SK-N-SH treated with all-trans-retinoic acid at 6 μM for 48 hours (cell line): Measurements from ENCODE around the gene PPP2R5D.
"Not testable (repeated sequence)": the region's sequence is repeated elsewhere in the genome, so short reads cannot be mapped to it uniquely, and the experiment has no call there.

Experiments
- ATAC-seq: fragments of 200-7000 bp; cut with Tn5 transposase; 3 replicates; pipeline ENCODE4 v1.9.1; 2020; ENCODE audit warnings: mild to moderate bottlenecking, moderate library complexity
- ARNTL ChIP-seq: fragments of 450-650 bp; formaldehyde crosslinking; IDR thresholded peaks from 2 replicates; pipeline ENCODE4 v1.5.0; 2020; ENCODE audit warnings: low read depth, mild to moderate bottlenecking, moderate library complexity, borderline replicate concordance
- BACH2 ChIP-seq: fragments of 250-450 bp; sonication (Bioruptor Pico); IDR thresholded peaks from 2 replicates; pipeline ENCODE4 v1.9.0; 2021; ENCODE audit warnings: mild to moderate bottlenecking, borderline replicate concordance
- CSDC2 ChIP-seq: fragments of 250-450 bp; sonication (Bioruptor Pico); IDR thresholded peaks from 2 replicates; pipeline ENCODE4 v1.5.0; 2020; ENCODE audit warnings: mild to moderate bottlenecking, moderate library complexity
- ESRRG ChIP-seq: fragments of 250-450 bp; sonication (Bioruptor Pico); IDR thresholded peaks from 2 replicates; pipeline ENCODE4 v1.6.1; 2021; ENCODE audit warnings: mild to moderate bottlenecking
- GLIS3 ChIP-seq: fragments of 250-450 bp; sonication (Bioruptor Pico); IDR thresholded peaks from 2 replicates; pipeline ENCODE4 v1.5.0; 2020; ENCODE audit warnings: mild to moderate bottlenecking, moderate library complexity
- OSR1 ChIP-seq: fragments of 250-450 bp; sonication (Bioruptor Pico); IDR thresholded peaks from 2 replicates; pipeline ENCODE4 v1.8.0; 2022; ENCODE audit warnings: moderate library complexity, mild to moderate bottlenecking, inconsistent platforms
- PATZ1 ChIP-seq: fragments of 250-450 bp; sonication (Bioruptor Pico); IDR thresholded peaks from 2 replicates; pipeline ENCODE4 v1.8.0; 2020; ENCODE audit warnings: mild to moderate bottlenecking, moderate library complexity, borderline replicate concordance
- PPARA ChIP-seq: fragments of 250-450 bp; sonication (Bioruptor Pico); IDR thresholded peaks from 2 replicates; pipeline ENCODE4 v1.5.0; 2020; ENCODE audit warnings: mild to moderate bottlenecking, borderline replicate concordance
- RARB ChIP-seq: fragments of 250-450 bp; sonication (Bioruptor Pico); IDR thresholded peaks from 2 replicates; pipeline ENCODE4 v1.8.0; 2021; ENCODE audit warnings: mild to moderate bottlenecking, moderate library complexity
- SNAI2 ChIP-seq: fragments of 250-450 bp; sonication (Bioruptor Pico); IDR thresholded peaks from 2 replicates; pipeline ENCODE4 v1.5.0; 2020; ENCODE audit warnings: mild to moderate bottlenecking, moderate library complexity
- TCF4 ChIP-seq: fragments of 250-450 bp; sonication (Bioruptor Pico); IDR thresholded peaks from 2 replicates; pipeline ENCODE4 v1.8.0; 2021; ENCODE audit warnings: mild to moderate bottlenecking, moderate library complexity, borderline replicate concordance
- TOX ChIP-seq: fragments of 250-450 bp; sonication (Bioruptor Pico); IDR thresholded peaks from 2 replicates; pipeline ENCODE4 v1.8.0; 2021; ENCODE audit warnings: mild to moderate bottlenecking, moderate library complexity, borderline replicate concordance
- ZC3H10 ChIP-seq: fragments of 250-450 bp; sonication (Bioruptor Pico); IDR thresholded peaks from 2 replicates; pipeline ENCODE4 v1.5.1; 2021; ENCODE audit warnings: mild to moderate bottlenecking, moderate library complexity
- ZNF565 ChIP-seq: fragments of 450-650 bp; formaldehyde crosslinking; conservative IDR thresholded peaks from 2 replicates; pipeline ENCODE4 v1.5.0; 2020; ENCODE audit warnings: low read depth, mild to moderate bottlenecking, moderate library complexity
- ZNF70 ChIP-seq: fragments of 450-650 bp; formaldehyde crosslinking; IDR thresholded peaks from 2 replicates; pipeline ENCODE4 v1.5.0; 2020; ENCODE audit warnings: mild to moderate bottlenecking, moderate library complexity
- TF ChIP-seq, protein P1 (sequence below): fragments of 250-450 bp; sonication (Bioruptor Pico); IDR thresholded peaks from 2 replicates; pipeline ENCODE4 v1.5.1; 2021; ENCODE audit warnings: mild to moderate bottlenecking, moderate library complexity
- TF ChIP-seq, protein P2 (sequence below): fragments of 250-450 bp; sonication (Bioruptor Pico); IDR thresholded peaks from 2 replicates; pipeline ENCODE4 v1.5.0; 2020; ENCODE audit warnings: mild to moderate bottlenecking, moderate library complexity

PPP2R5D gene

DNA sequence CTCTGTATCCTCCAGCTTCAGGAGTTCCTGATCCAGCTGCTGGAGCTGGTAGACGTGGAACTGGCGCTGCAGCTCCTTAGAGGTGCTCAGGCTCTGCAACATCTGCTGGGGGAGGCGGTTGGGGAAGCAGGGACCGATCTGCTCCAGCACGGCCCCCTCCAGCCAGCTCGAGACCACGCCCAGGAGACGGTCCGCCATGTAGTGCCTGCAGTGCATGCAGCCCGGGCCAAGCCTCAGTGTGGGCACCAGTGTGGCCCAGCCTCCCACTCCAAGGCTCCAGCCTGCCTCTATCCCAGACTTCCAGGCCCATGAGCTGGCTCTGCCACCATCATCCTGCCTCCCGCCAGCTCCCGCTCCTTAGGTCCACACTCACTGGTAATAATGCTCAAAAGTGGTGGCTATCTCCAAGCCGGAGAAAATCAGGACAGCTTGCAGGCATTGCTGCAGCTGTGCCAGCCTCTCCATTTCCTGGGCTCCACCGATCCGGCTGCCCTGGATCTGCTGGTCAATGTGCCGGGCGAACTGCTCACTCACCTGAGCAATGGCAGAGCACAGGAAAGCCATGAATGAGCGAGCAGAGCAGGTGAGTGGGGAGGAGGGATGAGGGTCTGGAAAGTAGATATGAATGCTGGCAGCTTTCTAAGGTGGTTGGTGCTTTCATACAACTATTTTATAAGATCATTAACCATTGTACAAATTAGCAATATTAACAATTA lies 56.3 kb downstream of the PPP2R5D start:
- no peak for ATAC-seq
- TF ChIP-seq ARNTL (CRISPR knock-in tag): no peak
- no peak for TF ChIP-seq PATZ1 (CRISPR knock-in tag)
- TF ChIP-seq BACH2 (CRISPR knock-in tag): no peak
- TF ChIP-seq, protein P1, sequence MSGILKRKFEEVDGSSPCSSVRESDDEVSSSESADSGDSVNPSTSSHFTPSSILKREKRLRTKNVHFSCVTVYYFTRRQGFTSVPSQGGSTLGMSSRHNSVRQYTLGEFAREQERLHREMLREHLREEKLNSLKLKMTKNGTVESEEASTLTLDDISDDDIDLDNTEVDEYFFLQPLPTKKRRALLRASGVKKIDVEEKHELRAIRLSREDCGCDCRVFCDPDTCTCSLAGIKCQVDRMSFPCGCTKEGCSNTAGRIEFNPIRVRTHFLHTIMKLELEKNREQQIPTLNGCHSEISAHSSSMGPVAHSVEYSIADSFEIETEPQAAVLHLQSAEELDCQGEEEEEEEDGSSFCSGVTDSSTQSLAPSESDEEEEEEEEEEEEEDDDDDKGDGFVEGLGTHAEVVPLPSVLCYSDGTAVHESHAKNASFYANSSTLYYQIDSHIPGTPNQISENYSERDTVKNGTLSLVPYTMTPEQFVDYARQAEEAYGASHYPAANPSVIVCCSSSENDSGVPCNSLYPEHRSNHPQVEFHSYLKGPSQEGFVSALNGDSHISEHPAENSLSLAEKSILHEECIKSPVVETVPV (CRISPR knock-in tag): no peak
- TF ChIP-seq ZC3H10 (CRISPR knock-in tag): no peak
- TF ChIP-seq, all 23 proteins: peak for 0

DNA sequence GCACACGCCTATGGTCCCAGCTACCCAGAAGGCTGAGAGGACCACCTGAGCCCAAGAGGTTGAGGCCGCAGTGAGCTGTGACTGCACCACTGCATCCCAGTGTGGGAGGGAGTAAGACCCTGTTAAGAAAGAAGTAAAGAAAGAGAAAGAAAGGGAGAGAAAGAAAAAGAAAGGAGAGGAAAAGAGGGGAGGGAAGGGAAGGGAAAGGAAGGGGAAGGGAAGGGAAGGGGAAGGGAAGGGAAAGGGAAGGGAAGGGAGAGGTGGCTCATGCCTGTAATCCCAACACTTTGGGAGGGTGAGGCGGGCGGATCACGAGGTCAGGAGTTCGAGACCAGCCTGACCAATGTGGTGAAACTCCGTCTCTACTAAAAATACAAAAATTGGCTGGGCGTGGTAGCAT lies 57.1 kb downstream of the PPP2R5D start:
- ATAC-seq: not testable (repeated sequence)

- no peak for TF ChIP-seq PPARA (CRISPR knock-in tag)
- no peak for TF ChIP-seq TCF4 (CRISPR knock-in tag)
- TF ChIP-seq, protein P2, sequence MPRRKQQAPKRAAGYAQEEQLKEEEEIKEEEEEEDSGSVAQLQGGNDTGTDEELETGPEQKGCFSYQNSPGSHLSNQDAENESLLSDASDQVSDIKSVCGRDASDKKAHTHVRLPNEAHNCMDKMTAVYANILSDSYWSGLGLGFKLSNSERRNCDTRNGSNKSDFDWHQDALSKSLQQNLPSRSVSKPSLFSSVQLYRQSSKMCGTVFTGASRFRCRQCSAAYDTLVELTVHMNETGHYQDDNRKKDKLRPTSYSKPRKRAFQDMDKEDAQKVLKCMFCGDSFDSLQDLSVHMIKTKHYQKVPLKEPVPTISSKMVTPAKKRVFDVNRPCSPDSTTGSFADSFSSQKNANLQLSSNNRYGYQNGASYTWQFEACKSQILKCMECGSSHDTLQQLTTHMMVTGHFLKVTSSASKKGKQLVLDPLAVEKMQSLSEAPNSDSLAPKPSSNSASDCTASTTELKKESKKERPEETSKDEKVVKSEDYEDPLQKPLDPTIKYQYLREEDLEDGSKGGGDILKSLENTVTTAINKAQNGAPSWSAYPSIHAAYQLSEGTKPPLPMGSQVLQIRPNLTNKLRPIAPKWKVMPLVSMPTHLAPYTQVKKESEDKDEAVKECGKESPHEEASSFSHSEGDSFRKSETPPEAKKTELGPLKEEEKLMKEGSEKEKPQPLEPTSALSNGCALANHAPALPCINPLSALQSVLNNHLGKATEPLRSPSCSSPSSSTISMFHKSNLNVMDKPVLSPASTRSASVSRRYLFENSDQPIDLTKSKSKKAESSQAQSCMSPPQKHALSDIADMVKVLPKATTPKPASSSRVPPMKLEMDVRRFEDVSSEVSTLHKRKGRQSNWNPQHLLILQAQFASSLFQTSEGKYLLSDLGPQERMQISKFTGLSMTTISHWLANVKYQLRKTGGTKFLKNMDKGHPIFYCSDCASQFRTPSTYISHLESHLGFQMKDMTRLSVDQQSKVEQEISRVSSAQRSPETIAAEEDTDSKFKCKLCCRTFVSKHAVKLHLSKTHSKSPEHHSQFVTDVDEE (CRISPR knock-in tag): no peak
- no peak for TF ChIP-seq ZNF565 (CRISPR knock-in tag)
- no peak for TF ChIP-seq ESRRG (CRISPR knock-in tag)
- no peak for TF ChIP-seq SNAI2
- TF ChIP-seq GLIS3 (CRISPR knock-in tag): no peak
- no peak for TF ChIP-seq RARB (CRISPR knock-in tag)
- TF ChIP-seq PATZ1 (CRISPR knock-in tag): no peak
- ATAC-seq: no peak
Observed at GRCh38 chr6:43043310-43043709, 58.9 kb downstream of the PPP2R5D start.

DNA sequence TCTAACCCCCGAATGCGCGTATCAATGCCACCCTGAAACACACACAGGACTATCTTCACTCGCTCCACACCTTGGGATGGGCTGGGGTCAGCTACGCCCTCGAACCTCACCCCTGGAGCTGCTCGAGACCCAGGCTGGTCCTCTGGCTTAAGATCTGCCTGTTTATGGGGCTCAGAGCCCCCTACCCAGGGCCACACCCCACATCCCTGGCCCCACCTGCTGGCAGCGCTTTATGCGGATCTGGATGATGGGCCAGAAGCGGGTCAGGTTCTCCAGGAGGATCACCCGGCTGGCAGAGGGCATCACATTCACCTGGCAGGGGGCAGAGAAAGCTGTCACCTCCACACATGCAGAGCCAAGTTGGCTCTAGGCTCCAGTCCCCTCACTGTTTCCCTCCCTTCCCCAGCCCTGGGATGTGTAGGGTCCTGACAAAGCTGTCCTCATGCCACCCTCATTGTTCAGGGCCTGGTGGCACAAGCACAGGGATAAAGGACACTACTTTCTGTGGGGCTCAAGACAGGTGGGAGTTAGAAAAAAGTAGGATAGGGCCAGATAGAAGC lies 61.1 kb downstream of the PPP2R5D start:
- ATAC-seq: no peak
- TF ChIP-seq ZNF565 (CRISPR knock-in tag) (no peak), OSR1 (CRISPR knock-in tag) (no peak), RARB (CRISPR knock-in tag) (no peak), PPARA (CRISPR knock-in tag) (no peak), TOX (CRISPR knock-in tag) (no peak), CSDC2 (CRISPR knock-in tag) (no peak), ZC3H10 (CRISPR knock-in tag) (no peak), ZNF70 (CRISPR knock-in tag) (no peak), PATZ1 (CRISPR knock-in tag) (no peak), ESRRG (CRISPR knock-in tag) (no peak)
- TF ChIP-seq, protein P1 (CRISPR knock-in tag): no peak
- TF ChIP-seq, all 23 proteins: peak for 0
